GM19397 (cell line): ENCODE measurements around the gene CAMK2B.

Source experiments
- ATAC-seq: cut with Tn5 transposase; IDR thresholded peaks from one replicate; pipeline ENCODE4 v1.9.1; 2021; ENCODE audit warnings: mild to moderate bottlenecking, moderate library complexity; ENCODE audit not compliant: unreplicated experiment

Gene CAMK2B

GRCh38 chr7:44330331-44330730 is 4.9 kb upstream of the CAMK2B start:
- ATAC-seq = no peak

GRCh38 chr7:44329888-44330287 is 4.5 kb upstream of the CAMK2B start:
- ATAC-seq = no peak

GRCh38 chr7:44329081-44329480 is 3.7 kb upstream of the CAMK2B start:
- no peak for ATAC-seq

DNA sequence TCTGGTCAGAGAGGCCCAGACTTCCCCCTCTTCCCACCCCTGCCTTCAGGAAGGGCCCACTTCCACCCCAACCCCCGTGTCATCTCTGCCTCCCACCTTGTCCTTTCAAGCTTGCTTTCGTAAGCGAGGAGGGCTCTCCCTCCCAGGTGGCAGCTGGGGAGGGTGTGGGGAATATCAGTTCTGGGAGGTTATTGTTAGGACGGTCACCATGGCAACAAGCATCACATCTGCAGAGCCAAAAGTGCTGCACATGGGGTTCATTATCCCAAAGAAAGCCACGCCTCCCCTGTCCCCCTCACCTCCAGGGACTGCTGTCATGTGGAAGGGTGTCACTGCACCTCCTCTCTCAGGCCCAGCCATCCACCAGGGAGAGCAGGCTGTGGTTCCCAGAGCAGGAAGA is 2.6 kb upstream of the CAMK2B start:
- no peak for ATAC-seq

GRCh38 chr7:44326261-44327125 is 1.1 kb upstream of the CAMK2B start:
- ATAC-seq = no peak

- ATAC-seq = no peak
Observed at GRCh38 chr7:44325811-44326241, 432 bp upstream of the CAMK2B start.

DNA sequence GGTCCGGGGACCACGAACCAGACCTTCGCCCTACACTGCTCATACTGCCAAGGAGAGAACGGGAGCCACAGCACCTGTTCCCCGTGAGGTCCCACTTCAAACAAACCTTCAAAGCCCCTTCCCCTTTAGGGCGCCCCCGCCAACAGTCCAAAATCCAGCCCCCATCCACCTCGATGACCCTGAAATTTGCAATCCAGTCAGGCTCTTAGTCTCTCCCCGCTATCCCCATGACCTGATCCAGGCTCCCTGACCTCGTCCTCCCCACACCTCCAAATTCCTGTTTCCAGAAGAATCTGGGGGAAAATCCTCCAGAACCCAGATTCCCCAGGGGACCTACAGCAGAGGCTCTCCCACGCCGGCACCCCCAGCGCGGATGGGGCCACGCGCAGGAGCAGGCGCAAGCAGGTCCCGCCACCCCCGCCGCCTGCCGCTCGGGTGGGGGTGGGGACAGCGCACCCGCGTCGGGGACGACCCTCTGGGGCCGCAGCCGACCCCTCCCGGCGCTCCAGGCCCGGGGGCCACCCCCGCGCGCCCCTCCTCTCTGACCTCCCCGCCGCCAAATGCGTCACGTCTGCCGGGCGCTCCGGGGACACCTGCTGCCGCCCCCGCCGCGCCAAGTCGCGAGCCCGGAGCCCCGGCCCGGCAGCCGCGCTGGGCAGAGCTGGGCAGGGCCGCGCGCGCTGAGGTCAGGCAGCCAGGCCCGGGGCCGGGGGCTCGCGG is 753 bp downstream of the CAMK2B start:
- no peak for ATAC-seq

GRCh38 chr7:44324204-44324480 is 1.3 kb downstream of the CAMK2B start:
- ATAC-seq = no peak

DNA sequence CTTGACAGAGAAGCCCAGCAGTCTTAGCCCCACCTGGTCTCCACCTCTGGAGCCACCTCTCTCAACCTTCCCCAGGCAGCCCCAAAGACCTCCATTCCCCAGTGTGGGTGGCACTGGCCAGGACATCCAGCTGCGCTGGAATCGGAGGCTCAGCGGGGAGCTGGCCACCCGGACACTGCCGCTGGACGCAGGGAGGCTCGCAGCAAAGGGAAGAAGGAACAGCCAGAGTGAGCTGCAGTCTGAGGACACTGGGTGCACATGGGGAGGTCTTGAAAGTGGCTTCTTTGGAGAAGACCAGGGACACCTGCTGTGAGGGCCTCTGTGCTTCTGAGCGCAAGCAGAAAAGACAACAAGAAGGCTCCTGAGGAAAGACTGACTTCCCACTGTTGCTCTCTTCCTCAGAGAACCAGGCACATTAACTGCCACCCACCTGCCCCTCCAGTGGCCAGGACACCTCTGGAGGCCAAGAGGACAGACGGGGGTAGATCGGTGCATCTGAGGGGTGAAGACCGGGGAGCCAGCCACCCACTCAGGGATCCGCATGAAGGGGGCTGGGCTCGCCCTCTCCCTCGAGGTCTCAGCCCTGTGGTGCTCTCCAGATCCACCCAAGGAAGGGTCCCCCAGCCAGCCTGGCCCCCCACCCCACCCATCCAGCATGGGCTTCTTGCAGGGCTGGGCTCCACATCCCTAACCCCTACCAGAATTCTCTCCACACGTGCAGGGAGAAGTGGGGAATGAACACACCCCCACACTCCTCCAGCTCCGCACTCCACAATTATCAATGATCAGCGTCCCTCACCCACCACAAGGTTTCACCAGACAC is 1.8 kb downstream of the CAMK2B start:
- ATAC-seq = no peak

DNA sequence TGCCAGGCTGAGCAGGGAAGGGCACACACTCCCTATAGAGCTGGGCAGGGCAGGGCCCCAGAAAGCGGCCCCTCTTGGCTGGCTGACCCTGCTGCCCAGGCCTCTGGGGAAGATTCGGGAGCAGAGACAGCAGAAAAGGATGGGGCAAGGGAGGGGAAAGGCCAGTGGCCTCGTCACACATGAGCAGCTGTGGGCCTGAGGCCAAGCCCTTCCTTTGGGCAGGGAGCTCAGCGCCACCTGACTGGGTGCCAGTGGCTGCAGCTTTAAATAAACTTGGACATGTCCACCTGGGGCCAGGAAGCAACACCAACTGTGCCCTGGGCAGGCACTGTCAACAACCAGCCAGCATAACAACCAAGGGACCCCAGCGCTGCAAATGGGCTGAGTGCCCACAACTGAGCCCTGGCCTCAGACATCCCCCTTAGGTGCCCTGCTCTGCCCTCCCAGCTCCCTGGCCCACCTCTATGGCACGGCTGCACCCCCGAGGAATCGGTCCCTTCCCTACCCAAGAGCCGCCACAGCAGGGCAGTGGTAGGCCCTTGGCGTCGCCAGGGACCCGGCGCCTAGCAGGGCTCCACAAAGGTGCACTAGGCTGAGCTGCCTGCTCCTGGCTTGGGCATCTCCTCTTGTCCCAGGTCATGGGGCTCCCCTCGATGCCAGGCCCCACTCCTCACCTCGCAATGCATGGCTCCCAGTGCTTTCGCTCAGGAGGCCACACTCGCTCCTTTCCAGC is 2.6 kb downstream of the CAMK2B start:
- ATAC-seq = no peak

- ATAC-seq = no peak
Observed at GRCh38 chr7:44321796-44322195, 3.6 kb downstream of the CAMK2B start.

DNA sequence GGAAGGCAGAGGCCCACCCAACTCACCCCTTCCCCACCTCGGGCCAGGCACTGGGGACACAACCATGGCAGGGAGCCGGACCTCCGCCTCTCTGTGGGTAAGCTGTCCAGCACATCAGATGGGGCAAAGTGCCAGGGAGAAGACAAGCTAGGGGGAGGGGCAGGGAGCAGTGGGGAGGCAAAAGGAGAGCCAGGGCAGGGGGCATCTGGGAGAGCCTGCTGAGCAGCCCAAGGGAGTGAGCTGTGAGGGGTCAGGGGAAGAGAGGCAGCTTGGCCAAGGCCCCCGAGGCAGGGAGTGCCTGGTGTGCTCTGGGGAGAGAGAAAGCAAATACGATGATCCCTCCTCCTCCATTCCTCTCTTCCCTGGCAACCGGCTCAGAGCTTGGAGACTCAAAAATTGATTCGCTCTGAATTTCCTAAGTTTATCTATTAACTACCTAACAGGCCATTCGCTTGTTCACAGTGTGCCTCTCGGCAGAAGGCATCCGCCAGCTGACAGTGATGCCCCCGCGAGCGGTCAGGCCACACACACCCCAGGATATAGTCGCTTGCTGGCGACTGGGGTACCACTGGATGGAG is 4.5 kb downstream of the CAMK2B start:
- ATAC-seq = no peak

GRCh38 chr7:44320141-44320540 is 5.3 kb downstream of the CAMK2B start:
- no peak for ATAC-seq

DNA sequence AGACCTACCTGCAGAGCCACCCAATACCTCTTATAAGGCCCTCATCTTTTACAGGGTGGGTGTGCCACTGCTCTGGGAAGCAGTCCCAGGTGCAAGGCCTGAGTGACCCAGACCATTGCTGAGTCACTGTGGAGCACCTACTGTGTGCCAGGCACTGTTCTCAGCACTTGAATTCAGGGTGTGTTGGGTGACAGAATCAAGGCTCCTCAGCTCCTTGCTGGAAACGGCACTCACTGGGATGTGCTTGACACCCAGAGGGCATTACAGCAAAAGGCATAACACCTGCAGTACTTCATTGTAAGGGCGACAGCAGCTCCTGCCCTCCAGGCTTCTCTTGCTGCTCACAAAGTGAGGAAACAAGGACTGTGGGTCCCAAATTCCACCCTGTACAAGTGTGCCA is 7.1 kb downstream of the CAMK2B start:
- no peak for ATAC-seq

DNA sequence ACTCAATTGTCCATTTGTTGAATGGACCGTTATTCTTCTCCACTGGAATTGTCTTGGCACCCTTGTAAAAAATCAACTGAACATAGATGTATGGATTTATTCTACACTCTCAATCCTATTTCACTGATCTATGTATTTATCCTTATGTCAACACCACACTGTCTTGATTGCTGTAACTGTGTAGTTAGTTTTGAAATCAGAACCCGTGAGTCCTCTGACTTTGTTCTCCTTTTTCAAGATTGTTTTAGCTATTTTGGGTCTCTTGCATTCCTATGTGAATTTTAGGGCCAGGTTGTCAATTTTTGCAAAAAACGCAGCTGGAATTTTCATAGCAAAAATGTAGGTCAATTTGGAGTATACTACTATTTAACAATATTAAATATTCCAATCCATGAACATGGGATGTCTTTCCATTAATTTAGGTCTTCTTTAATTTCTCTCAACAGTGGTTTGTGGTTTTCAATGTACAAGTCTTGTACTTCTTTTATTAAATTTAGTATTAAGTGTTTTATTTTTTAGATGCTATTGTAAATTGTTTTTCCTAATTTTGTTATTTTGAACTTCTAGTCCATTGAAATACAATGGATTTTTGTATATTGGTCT is 10.0 kb downstream of the CAMK2B start:
- ATAC-seq = no peak

DNA sequence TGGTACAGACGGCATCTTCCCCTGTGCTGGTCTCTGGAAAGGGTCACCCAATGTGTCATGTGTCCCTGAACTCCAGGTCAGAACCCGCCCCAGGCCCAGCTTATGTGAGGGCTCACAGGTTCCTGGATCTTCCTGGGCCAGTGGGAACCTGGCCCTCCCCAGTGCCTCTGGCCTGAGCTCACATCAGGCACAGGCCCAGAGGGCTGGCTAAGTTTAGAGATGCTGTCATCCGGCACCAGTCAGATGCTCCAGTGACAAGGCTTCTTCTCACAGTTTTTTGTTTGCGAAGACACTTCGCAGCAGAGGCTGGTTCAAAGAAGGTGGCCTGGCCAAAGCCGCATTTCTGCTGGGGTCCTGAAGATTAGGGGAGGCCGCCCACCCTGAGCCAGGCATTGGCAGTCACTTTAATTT is 11.8 kb downstream of the CAMK2B start:
- no peak for ATAC-seq

GRCh38 chr7:44313016-44313415 is 12.4 kb downstream of the CAMK2B start:
- no peak for ATAC-seq

DNA sequence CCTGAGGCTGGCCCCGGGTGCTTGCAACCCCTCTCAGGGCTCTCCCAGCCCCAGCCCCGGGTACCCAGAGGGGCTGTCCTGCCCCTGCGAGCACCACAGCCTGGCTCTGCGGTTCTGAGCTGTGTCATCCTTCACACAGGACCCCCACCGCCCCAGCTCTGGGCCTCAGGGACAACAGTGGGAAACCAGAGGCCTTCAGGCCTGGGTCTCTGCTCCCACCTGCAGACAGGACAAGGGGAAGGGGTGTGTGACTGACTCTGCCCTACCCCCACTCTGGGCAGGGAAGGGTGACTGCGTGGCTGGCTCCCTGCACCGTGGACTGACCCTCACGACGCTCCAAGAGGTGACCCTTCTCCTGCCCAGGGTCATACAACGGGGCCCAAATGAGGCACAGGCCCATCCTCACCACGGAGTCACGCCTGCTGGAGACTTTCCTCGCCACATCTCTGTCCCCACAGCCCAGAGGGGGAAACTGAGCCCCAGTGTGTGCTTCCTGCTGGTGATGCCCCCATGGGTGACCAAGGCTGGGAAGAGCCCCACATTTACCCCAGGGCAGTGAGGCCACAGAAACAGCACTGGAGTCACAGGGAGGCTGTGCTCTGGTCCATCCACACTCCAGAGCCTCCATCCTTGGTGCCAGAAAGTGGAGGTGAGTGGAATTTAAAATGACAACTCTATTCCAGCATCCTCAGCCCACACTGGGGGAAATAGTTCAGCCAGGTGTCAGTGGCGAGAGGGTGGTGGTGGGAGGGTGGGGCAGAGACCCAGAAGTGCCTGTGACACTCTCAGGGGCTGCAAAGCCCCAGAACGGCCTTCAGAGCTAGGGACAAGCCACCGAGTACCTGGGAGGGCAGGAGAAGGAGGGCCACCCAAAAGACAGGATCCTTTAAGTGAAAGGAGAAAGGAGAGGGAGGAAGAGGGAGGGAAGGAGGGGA is 13.6 kb downstream of the CAMK2B start:
- ATAC-seq = no peak

GRCh38 chr7:44310221-44310848 is 15.1 kb downstream of the CAMK2B start:
- ATAC-seq = no peak
